Heart left ventricle (tissue), 13 donors: ENCODE data around the gene IGFN1.

ENCODE experiments used
- CTCF ChIP-seq, 12 donors: fragments of 200-600 bp; sonication (generic) in 4 of 12; IDR thresholded peaks; one replicate each; pipeline versions ENCODE4 v1.5.0 to v1.8.0; 2018 to 2022; ENCODE audit warnings: antibody characterized with exemption in 12 of 12, mild to moderate bottlenecking in 5 of 12
- POLR2A ChIP-seq, 2 donors: fragments of 450-650 bp; IDR thresholded peaks; one replicate each; pipeline ENCODE4 v1.6.1; 2017; ENCODE audit warnings: antibody characterized with exemption in 2 of 2, mild to moderate bottlenecking in 2 of 2, moderate library complexity in 2 of 2
- donor health status: ischemic (EF 13 %, LVEDD 7.1; RV severe dilation, severe dysfunction).
- donor health status: DM: no; HTN: yes; CAD: no.
- donor health status: DM: no; HTN: no; CAD: no.
- donor health status: ischemic (EF 25% LVEDD 6.9; RV normal size, moderate dysfunction).
- donor health status: ischemic (EF 25% LVEDD 5.7; RV mildly dilated, moderate dysfunction).
- donor health status: ischemic (EF 35%, LVEDD 5.7; RV mildly dilated, moderate dysfunction).
- donor health status: nonischemic (EF 11% LVEDD 7.7; RV severe dilation, severe dysfunction).
- donor health status: DM: yes; HTN: yes; CAD: no.
- donor health status: PGD.
- donor health status: ischemic (EF 29% LVEDD 5.4; RV normal size, mild dysfunction).
- donor health status: nonischemic (EF 23%, LVEDD 6.1; RV moderate dilation, normal function).

GRCh38 chr1:201276891-201277290 lies 86.3 kb downstream of the IGFN1 start:
- TF ChIP-seq CTCF (IDR thresholded peaks at IDR 0.05) = no peak
- TF ChIP-seq POLR2A (IDR thresholded peaks at IDR 0.05) = no peak
